HEK293T (cell line): ENCODE measurements around the gene CS.

Source experiments
- ARNT ChIP-seq: fragments of 450-650 bp; IDR thresholded peaks from 2 replicates; pipeline ENCODE4 v1.6.1; 2017; ENCODE audit warnings: mild to moderate bottlenecking
- BHLHE40 ChIP-seq: fragments of 450-650 bp; IDR thresholded peaks from 2 replicates; pipeline ENCODE4 v1.6.1; 2016; ENCODE audit warnings: mild to moderate bottlenecking, moderate library complexity, borderline replicate concordance
- FOXM1 ChIP-seq: fragments of 450-650 bp; IDR thresholded peaks from 2 replicates; pipeline ENCODE4 v1.6.1; 2017; ENCODE audit warnings: mild to moderate bottlenecking, borderline replicate concordance
- SP1 ChIP-seq: fragments of 450-650 bp; IDR thresholded peaks from 2 replicates; pipeline ENCODE4 v1.6.1; 2017
- SUZ12 ChIP-seq: fragments of 450-650 bp; IDR thresholded peaks from 2 replicates; pipeline ENCODE4 v1.6.1; 2016; ENCODE audit warnings: mild to moderate bottlenecking
- TF ChIP-seq, protein P1 (sequence below): fragments of 450-650 bp; IDR thresholded peaks from 2 replicates; pipeline ENCODE4 v1.6.1; 2016

GRCh38 chr12:56258820-56259183, 41.3 kb downstream of the CS start:
- TF ChIP-seq, protein P1, sequence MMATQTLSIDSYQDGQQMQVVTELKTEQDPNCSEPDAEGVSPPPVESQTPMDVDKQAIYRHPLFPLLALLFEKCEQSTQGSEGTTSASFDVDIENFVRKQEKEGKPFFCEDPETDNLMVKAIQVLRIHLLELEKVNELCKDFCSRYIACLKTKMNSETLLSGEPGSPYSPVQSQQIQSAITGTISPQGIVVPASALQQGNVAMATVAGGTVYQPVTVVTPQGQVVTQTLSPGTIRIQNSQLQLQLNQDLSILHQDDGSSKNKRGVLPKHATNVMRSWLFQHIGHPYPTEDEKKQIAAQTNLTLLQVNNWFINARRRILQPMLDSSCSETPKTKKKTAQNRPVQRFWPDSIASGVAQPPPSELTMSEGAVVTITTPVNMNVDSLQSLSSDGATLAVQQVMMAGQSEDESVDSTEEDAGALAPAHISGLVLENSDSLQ, result no peak
- no peak for TF ChIP-seq ARNT
- no peak for TF ChIP-seq SUZ12
- TF ChIP-seq BHLHE40, result no peak
- TF ChIP-seq FOXM1, result no peak
- TF ChIP-seq SP1, result no peak
